Ovary (tissue), 9 donors: Measurements from ENCODE around the gene KCTD16. TPM values are rescaled to one million over a fixed set of nuclear protein-coding genes. Genes with fewer than 3 reads are reported as not detected.

Experiments used
- DNase-seq, 5 donors: peaks; one replicate each; pipeline ENCODE4 v3.0.0-alpha.2; 2019 to 2020
- H3K27ac ChIP-seq, 2 donors: fragments of 200-600 bp; one replicate each; pipeline versions ENCODE4 v1.5.1 to v1.8.0; 2019 to 2022
- H3K27me3 ChIP-seq: fragments of 200-600 bp; one replicate; pipeline ENCODE4 v1.8.0; 2022
- H3K36me3 ChIP-seq: fragments of 200-600 bp; sonication (generic); one replicate; pipeline ENCODE4 v1.5.1; 2019
- H3K4me1 ChIP-seq: one replicate; pipeline ENCODE4 v1.8.1; 2013; ENCODE audit warnings: mild to moderate bottlenecking, moderate library complexity; ENCODE audit not compliant: insufficient read depth
- H3K4me3 ChIP-seq: fragments of 200-600 bp; sonication (generic); one replicate; pipeline ENCODE4 v1.5.1; 2017
- H3K9me3 ChIP-seq, 2 donors: fragments of 200-600 bp in 1 of 2; sonication (generic) in 1 of 2; one replicate each; pipeline versions ENCODE4 v1.5.1 to v1.8.1; 2013 to 2019; ENCODE audit warnings: mild to moderate bottlenecking in 1 of 2, moderate library complexity in 1 of 2
- EP300 ChIP-seq: sonication (generic); formaldehyde crosslinking; IDR thresholded peaks from one replicate; pipeline ENCODE4 v1.6.1; 2017; ENCODE audit warnings: antibody characterized with exemption
- POLR2A ChIP-seq: fragments of 450-650 bp; IDR thresholded peaks from one replicate; pipeline ENCODE4 v1.6.1; 2017; ENCODE audit warnings: antibody characterized with exemption, mild to moderate bottlenecking, moderate library complexity
- WGBS, 3 donors: extraction: QIAGEN DNeasy Blood & Tissue Kit in 1 of 3; methylation state at CpG; one replicate each; pipeline versions ENCODE4 v1.1.5 to v1.1.7; 2013 to 2017; 5-methylcytosine and 5-hydroxymethylcytosine counted together
- intact Hi-C, 4 donors: fragments of 100-400 bp; cut with DNase I; formaldehyde crosslinking; loops; one replicate each; pipeline versions ENCODE4 v1.11.0 to v1.15.1; 2022 to 2023
- polyA plus RNA-seq, 2 donors: library from polyadenylated mRNA; stranded (reverse); fragments of 200-250 nt in 1 of 2; fragments of 350-450 nt in 1 of 2; fragmentation: Illumina TruSeq in 1 of 2; extraction: RNeasy Lipid Tissue Mini Kit (QIAGEN cat#74804) in 1 of 2; gene quantifications; one replicate each; pipeline ENCODE4 v1.2.3, GENCODE V29; 2013 to 2014
- total RNA-seq, 7 donors: library from RNA; depleted of rRNA in 2 of 7; stranded (reverse); fragments of >200 nt in 2 of 7; fragmentation: NEBNext Ultra II Directional in 3 of 7; extraction: Animal tissue kit (Norgen Biotek cat#: 25700) in 3 of 7; gene quantifications; one replicate each; pipeline versions ENCODE4 v1.1.0 to v1.2.4, GENCODE V29; 2016 to 2023
- TF ChIP-seq, protein P1 (sequence below), 3 donors: fragments of 450-650 bp in 2 of 3; fragments of 200-600 bp in 1 of 3; IDR thresholded peaks; one replicate each; pipeline versions ENCODE4 v1.5.1 to v1.8.0; 2016 to 2022; ENCODE audit warnings: antibody characterized with exemption in 3 of 3, mild to moderate bottlenecking in 1 of 3
- donor health status: DM: no; HTN: no; CAD: no; lungs with moderate emphysema.
- donor health status: DM: no; HTN: no; CAD: no.
- donor health status: Bipolar disorder and iron deficiency.
- donor health status: DM: yes; HTN: yes; CAD: no.
- donor health status: DM: no; HTN: no; CAD: no.
- donor health status: DM: yes; HTN: yes; CAD: no.

KCTD16 gene
- total and polyA plus RNA-seq, 9 donors: under 0.01 to 0.46 (median 0.13) TPM; not detected in 1

DNA sequence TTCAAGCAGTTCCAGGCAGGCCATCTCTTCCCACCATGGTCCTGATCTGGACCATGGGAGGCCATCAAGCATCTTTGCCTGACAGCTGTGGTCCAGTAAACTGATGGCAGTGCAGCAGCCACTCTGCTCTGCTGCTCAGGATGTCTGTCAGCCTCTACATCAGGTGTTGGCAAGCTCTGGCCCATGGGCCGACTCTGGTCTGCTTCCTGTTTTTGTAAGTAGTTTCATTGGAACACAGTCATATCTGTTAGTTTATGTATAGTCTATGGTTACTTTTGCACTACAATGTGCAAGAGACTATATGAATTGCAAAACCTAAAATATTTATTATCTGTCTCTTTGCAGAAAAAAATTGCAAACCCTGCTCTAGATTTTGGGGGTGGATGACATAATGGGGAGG, 225.0 kb downstream of the KCTD16 start:
- H3K36me3 ChIP-seq: no peaks in the 10 kb centered on the region
- no peak overlapping the region for H3K27ac ChIP-seq
- intact Hi-C loops: no loop called here
- H3K4me1 ChIP-seq: no peaks in the 10 kb centered on the region
- WGBS, 3 donors: 44 to 55% (median 48%) methylated on average over 1 of the region's 1 CpG
- TF ChIP-seq, protein P1, sequence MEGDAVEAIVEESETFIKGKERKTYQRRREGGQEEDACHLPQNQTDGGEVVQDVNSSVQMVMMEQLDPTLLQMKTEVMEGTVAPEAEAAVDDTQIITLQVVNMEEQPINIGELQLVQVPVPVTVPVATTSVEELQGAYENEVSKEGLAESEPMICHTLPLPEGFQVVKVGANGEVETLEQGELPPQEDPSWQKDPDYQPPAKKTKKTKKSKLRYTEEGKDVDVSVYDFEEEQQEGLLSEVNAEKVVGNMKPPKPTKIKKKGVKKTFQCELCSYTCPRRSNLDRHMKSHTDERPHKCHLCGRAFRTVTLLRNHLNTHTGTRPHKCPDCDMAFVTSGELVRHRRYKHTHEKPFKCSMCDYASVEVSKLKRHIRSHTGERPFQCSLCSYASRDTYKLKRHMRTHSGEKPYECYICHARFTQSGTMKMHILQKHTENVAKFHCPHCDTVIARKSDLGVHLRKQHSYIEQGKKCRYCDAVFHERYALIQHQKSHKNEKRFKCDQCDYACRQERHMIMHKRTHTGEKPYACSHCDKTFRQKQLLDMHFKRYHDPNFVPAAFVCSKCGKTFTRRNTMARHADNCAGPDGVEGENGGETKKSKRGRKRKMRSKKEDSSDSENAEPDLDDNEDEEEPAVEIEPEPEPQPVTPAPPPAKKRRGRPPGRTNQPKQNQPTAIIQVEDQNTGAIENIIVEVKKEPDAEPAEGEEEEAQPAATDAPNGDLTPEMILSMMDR (IDR thresholded peaks at IDR 0.05): no peak
- H3K9me3 ChIP-seq: no peaks in the 10 kb centered on the region
- no peak for DNase-seq
- H3K27me3 ChIP-seq: no peaks in the 10 kb centered on the region
- no peak overlapping the region for H3K4me3 ChIP-seq

DNA sequence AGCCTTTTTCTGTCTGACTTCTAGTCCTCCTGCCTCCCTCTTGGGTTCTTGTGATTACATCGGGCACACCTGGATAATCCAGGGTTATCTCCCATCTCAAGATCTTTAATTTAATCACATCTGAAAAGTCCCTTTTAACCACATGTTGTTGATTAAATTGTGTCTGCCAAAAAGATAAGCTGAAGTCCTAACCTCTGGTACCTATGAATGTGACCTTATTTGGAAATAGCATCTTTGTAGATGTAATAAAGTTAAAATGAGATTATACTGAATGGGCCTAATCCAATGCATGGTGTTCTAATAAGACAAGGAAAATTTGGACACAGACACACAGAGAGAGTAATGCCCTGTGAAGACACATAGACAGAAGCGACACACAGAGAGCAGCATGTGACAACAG, 232.4 kb downstream of the KCTD16 start:
- no peak for DNase-seq
- Histone ChIP-seq H3K36me3 (no peaks in the 10 kb centered on the region), H3K27ac (no peak overlapping the region), H3K27me3 (no peaks in the 10 kb centered on the region), H3K4me1 (no peaks in the 10 kb centered on the region), H3K4me3 (no peak overlapping the region), H3K9me3 (no peaks in the 10 kb centered on the region)
- 80 to 92% (median 87%) methylated on average over 2 of the region's 2 CpGs for WGBS, 3 donors
- TF ChIP-seq POLR2A: no peak
- TF ChIP-seq EP300: no peak
- TF ChIP-seq, protein P1 (IDR thresholded peaks at IDR 0.05): no peak
- intact Hi-C loops: loop anchor here in 1 of 4 donors (5.0 kb wide), 1 partner anchor 1889 kb away; no protein-coding TSS in a partner anchor

DNA sequence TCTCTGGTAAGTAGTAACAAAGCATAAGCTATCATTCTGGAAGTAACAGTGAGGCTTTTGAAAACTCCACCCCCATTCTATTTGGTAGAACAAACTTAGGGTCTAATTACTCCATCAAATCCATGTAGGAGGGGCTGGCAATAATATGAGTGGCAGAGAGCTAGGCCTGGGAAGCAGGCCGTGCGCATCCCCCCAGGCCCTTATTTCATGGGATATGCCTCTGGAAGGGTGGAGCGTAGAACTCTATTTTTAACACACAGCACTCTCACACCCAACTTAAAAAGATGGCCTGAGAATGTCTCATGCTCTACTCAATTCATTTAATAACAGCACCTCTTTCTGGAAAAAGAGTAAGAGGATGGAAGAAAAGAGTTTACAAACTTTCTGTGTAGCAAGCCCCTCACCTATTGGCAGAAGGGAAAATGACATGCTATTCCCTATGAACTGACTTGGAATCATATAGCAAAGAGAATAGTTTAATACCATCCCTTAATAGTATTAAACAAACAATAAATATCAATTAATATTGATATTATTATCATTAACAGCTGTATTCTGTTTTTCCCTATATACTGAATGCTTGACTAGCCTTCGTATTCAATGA, 233.2 kb downstream of the KCTD16 start:
- DNase-seq: no peak
- H3K27ac ChIP-seq: no peak overlapping the region
- no peak overlapping the region for H3K4me3 ChIP-seq
- intact Hi-C loops: loop anchor here in 1 of 4 donors (5.0 kb wide), 1 partner anchor 1888 kb away; no protein-coding TSS in a partner anchor
- no peaks in the 10 kb centered on the region for H3K9me3 ChIP-seq
- WGBS, 3 donors: 81 to 91% (median 87%) methylated on average over 4 of the region's 4 CpGs
- no peaks in the 10 kb centered on the region for H3K27me3 ChIP-seq
- TF ChIP-seq, protein P1 (IDR thresholded peaks at IDR 0.05): no peak
- TF ChIP-seq EP300 (no peak), POLR2A (no peak)
- no peaks in the 10 kb centered on the region for H3K36me3 ChIP-seq
- no peaks in the 10 kb centered on the region for H3K4me1 ChIP-seq

DNA sequence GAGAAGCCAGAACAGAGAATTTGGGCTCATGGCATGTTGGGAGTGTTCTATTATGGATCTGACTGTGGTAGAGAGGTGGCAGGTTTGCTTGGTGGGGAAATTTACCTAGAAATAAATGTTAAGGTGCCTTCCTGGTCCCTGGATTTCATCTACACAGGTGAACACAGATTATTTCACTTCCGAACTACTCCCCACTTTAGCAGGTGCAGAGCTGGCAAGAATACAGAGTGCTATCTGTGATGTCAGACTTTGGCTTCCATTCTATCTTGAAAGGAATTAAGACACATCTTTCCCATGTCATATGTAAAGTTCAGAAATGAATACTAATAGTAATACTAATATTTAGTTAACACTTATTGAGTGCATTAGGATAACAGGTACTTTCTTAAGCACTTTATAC, 234.0 kb downstream of the KCTD16 start:
- H3K9me3 ChIP-seq: no peaks in the 10 kb centered on the region
- no peaks in the 10 kb centered on the region for H3K27me3 ChIP-seq
- H3K27ac ChIP-seq: no peak overlapping the region
- H3K36me3 ChIP-seq: no peaks in the 10 kb centered on the region
- H3K4me3 ChIP-seq: no peak overlapping the region
- TF ChIP-seq, protein P1 (IDR thresholded peaks at IDR 0.05): no peak
- TF ChIP-seq POLR2A: no peak
- no peak for TF ChIP-seq EP300
- 44 to 84% (median 48%) methylated on average over 1 of the region's 1 CpG for WGBS, 3 donors
- DNase-seq: no peak
- intact Hi-C loops: loop anchor here in 1 of 4 donors (5.0 kb wide), 1 partner anchor 1888 kb away; no protein-coding TSS in a partner anchor
- no peaks in the 10 kb centered on the region for H3K4me1 ChIP-seq
